Liver (tissue), 9 donors: ENCODE measurements around the gene TRIM13. TPM values are rescaled to one million over a fixed set of nuclear protein-coding genes. Genes with fewer than 3 reads are reported as not detected.
A peak's percentile ranks its signal among the peaks of the same experiment; 100 is the strongest.

Experiments used
- DNase-seq: peaks from one replicate; pipeline ENCODE4 v3.0.0-alpha.2; 2017; ENCODE audit warnings: low spot score
- H3K27ac ChIP-seq, 2 donors: one replicate each; pipeline ENCODE4 v1.7.0; 2013; ENCODE audit warnings: inconsistent platforms in 2 of 2, low read length in 2 of 2, control low read depth in 1 of 2, low read depth in 1 of 2, mild to moderate bottlenecking in 1 of 2
- H3K27me3 ChIP-seq, 4 donors: one replicate each; pipeline versions ENCODE4 v1.6.1 to v1.7.0; 2013; ENCODE audit warnings: low read length in 3 of 4, inconsistent platforms in 1 of 4, mild to moderate bottlenecking in 1 of 4, moderate library complexity in 1 of 4; ENCODE audit not compliant: control insufficient read depth in 4 of 4, insufficient read depth in 4 of 4
- H3K36me3 ChIP-seq, 4 donors: one replicate each; pipeline versions ENCODE4 v1.6.1 to v1.7.0; 2013; ENCODE audit warnings: low read length in 3 of 4, mild to moderate bottlenecking in 3 of 4, low read depth in 1 of 4, moderate library complexity in 1 of 4; ENCODE audit not compliant: control insufficient read depth in 4 of 4, insufficient read depth in 3 of 4
- H3K4me1 ChIP-seq, 4 donors: one replicate each; pipeline versions ENCODE4 v1.6.1 to v1.7.0; 2013; ENCODE audit warnings: low read length in 3 of 4, mild to moderate bottlenecking in 3 of 4, moderate library complexity in 1 of 4; ENCODE audit not compliant: control insufficient read depth in 4 of 4, insufficient read depth in 4 of 4
- H3K4me3 ChIP-seq, 3 donors: one replicate each; pipeline versions ENCODE4 v1.6.1 to v1.7.0; 2013; ENCODE audit warnings: low read length in 3 of 3, control low read depth in 1 of 3, low read depth in 1 of 3, mild to moderate bottlenecking in 1 of 3
- H3K9ac ChIP-seq, 2 donors: one replicate each; pipeline ENCODE4 v1.7.0; 2013; ENCODE audit warnings: low read length in 2 of 2, mild to moderate bottlenecking in 2 of 2, moderate library complexity in 2 of 2, control low read depth in 1 of 2, low read depth in 1 of 2
- H3K9me3 ChIP-seq, 4 donors: one replicate each; pipeline versions ENCODE4 v1.6.1 to v1.7.0; 2013; ENCODE audit warnings: low read length in 3 of 4; ENCODE audit not compliant: control insufficient read depth in 4 of 4
- ATF3 ChIP-seq: IDR thresholded peaks from 2 replicates; pipeline ENCODE4 v1.6.1; 2016; ENCODE audit warnings: antibody characterized with exemption
- EGR1 ChIP-seq, 2 donors: IDR thresholded peaks; 2 replicates each; pipeline ENCODE4 v1.6.1; 2016 to 2018; ENCODE audit warnings: antibody characterized with exemption in 2 of 2, low read depth in 2 of 2
- FOXA1 ChIP-seq: IDR thresholded peaks from 2 replicates; pipeline ENCODE4 v1.6.1; 2016; ENCODE audit warnings: antibody characterized with exemption
- FOXA2 ChIP-seq: IDR thresholded peaks from 2 replicates; pipeline ENCODE4 v1.6.1; 2016; ENCODE audit warnings: antibody characterized with exemption
- GABPA ChIP-seq, 2 donors: IDR thresholded peaks in 1 of 2; conservative IDR thresholded peaks in 1 of 2; 2 replicates each; pipeline ENCODE4 v1.6.1; 2016; ENCODE audit warnings: antibody characterized with exemption in 2 of 2, mild to moderate bottlenecking in 1 of 2, moderate library complexity in 1 of 2
- HNF4A ChIP-seq, 2 donors: conservative IDR thresholded peaks; 2 replicates each; pipeline ENCODE4 v1.6.1; 2016; ENCODE audit warnings: antibody characterized with exemption in 2 of 2, mild to moderate bottlenecking in 2 of 2
- HNF4G ChIP-seq: IDR thresholded peaks from 2 replicates; pipeline ENCODE4 v1.6.1; 2016; ENCODE audit warnings: antibody characterized with exemption
- JUND ChIP-seq, 2 donors: IDR thresholded peaks; 2 replicates each; pipeline ENCODE4 v1.6.1; 2016; ENCODE audit warnings: antibody characterized with exemption in 2 of 2
- NR2F2 ChIP-seq: IDR thresholded peaks from 2 replicates; pipeline ENCODE4 v1.6.1; 2016; ENCODE audit warnings: antibody characterized with exemption
- RAD21 ChIP-seq, 2 donors: IDR thresholded peaks; 2 replicates each; pipeline ENCODE4 v1.6.1; 2016; ENCODE audit warnings: antibody characterized with exemption in 2 of 2, mild to moderate bottlenecking in 2 of 2
- REST ChIP-seq: IDR thresholded peaks from 2 replicates; pipeline ENCODE4 v1.6.1; 2016; ENCODE audit warnings: antibody characterized with exemption, mild to moderate bottlenecking
- RXRA ChIP-seq, 2 donors: IDR thresholded peaks; 2 replicates each; pipeline ENCODE4 v1.6.1; 2017 to 2018; ENCODE audit warnings: antibody characterized with exemption in 2 of 2, mild to moderate bottlenecking in 1 of 2
- SP1 ChIP-seq: IDR thresholded peaks from 2 replicates; pipeline ENCODE4 v1.6.1; 2018; ENCODE audit warnings: antibody characterized with exemption, mild to moderate bottlenecking
- TAF1 ChIP-seq: conservative IDR thresholded peaks from 2 replicates; pipeline ENCODE4 v1.6.1; 2016; ENCODE audit warnings: antibody characterized with exemption, mild to moderate bottlenecking
- YY1 ChIP-seq: IDR thresholded peaks from 2 replicates; pipeline ENCODE4 v1.6.1; 2016; ENCODE audit warnings: antibody characterized with exemption, mild to moderate bottlenecking
- ZBTB33 ChIP-seq: IDR thresholded peaks from 2 replicates; pipeline ENCODE4 v1.6.1; 2016; ENCODE audit warnings: antibody characterized with exemption
- WGBS: extraction: QIAGEN DNeasy Blood & Tissue Kit; methylation state at CpG from one replicate; pipeline ENCODE4 v1.1.7; 2013; 5-methylcytosine and 5-hydroxymethylcytosine counted together
- polyA plus RNA-seq, 2 donors: library from polyadenylated mRNA; stranded (reverse) in 1 of 2; unstranded in 1 of 2; fragments of 200-250 nt in 1 of 2; fragments of >200 nt in 1 of 2; fragmentation: Nextera tagmentation in 1 of 2; extraction: Ambion mirVana in 1 of 2; gene quantifications; one replicate each; pipeline versions ENCODE4 v1.2.1 to v1.2.3, GENCODE V29; 2013 to 2015
- total RNA-seq, 2 donors: library from RNA; depleted of rRNA; stranded (reverse); fragments of >200 nt; gene quantifications; one replicate each; pipeline ENCODE4 v1.2.3, GENCODE V29; 2014
- TF ChIP-seq, protein P1 (sequence below): fragments of 150-350 bp; IDR thresholded peaks from 2 replicates; pipeline ENCODE4 v1.5.1; 2017; ENCODE audit warnings: improper control_type of control experiment, low read depth, low read length; ENCODE audit not compliant: missing input control
- TF ChIP-seq, protein P2 (sequence below): IDR thresholded peaks from 2 replicates; pipeline ENCODE4 v1.6.1; 2016; ENCODE audit warnings: antibody characterized with exemption
- donor health status: healthy.
- donor health status: healthy.
- donor health status: healthy.
- donor health status: healthy.
- donor health status: healthy.

TRIM13 gene
- total RNA-seq = 10 to 100 TPM in 1 of 2 donors, 1 to 10 TPM in 1; 9.4 to 10.5 TPM
- 1 to 10 TPM; 4.7 to 9.9 TPM for polyA plus RNA-seq

- WGBS = under 1% methylated on average over 55 of the region's 56 CpGs
- peak within 1 kb of the TSS; percentile 94 to 100 for H3K27ac ChIP-seq
- H3K4me1 ChIP-seq = peaks cover 7 to 22% (median 16%) of the 10 kb centered on the region in 4 donors
- peak within 1 kb of the TSS; percentile 83 to 87 for H3K9ac ChIP-seq
- peaks cover 0 to 3% (median 3%) of the 10 kb centered on the region in 4 donors for H3K36me3 ChIP-seq
- DNase-seq = peak; percentile 87
- H3K9me3 ChIP-seq = no peaks in the 10 kb centered on the region
- H3K27me3 ChIP-seq = no peaks in the 10 kb centered on the region
- TF ChIP-seq TAF1 = peak; percentile 73
- peak; percentile 21 for TF ChIP-seq HNF4G
- TF ChIP-seq ZBTB33 = no peak
- no peak for TF ChIP-seq SP1
- no peak for TF ChIP-seq ATF3
- no peak for TF ChIP-seq NR2F2
- peak; percentile 89 for TF ChIP-seq YY1
- TF ChIP-seq RAD21 (IDR thresholded peaks at IDR 0.05) = peak; percentile 70 to 74
- TF ChIP-seq HNF4A (conservative IDR thresholded peaks at IDR 0.05) = no peak
- TF ChIP-seq, protein P1, sequence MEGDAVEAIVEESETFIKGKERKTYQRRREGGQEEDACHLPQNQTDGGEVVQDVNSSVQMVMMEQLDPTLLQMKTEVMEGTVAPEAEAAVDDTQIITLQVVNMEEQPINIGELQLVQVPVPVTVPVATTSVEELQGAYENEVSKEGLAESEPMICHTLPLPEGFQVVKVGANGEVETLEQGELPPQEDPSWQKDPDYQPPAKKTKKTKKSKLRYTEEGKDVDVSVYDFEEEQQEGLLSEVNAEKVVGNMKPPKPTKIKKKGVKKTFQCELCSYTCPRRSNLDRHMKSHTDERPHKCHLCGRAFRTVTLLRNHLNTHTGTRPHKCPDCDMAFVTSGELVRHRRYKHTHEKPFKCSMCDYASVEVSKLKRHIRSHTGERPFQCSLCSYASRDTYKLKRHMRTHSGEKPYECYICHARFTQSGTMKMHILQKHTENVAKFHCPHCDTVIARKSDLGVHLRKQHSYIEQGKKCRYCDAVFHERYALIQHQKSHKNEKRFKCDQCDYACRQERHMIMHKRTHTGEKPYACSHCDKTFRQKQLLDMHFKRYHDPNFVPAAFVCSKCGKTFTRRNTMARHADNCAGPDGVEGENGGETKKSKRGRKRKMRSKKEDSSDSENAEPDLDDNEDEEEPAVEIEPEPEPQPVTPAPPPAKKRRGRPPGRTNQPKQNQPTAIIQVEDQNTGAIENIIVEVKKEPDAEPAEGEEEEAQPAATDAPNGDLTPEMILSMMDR = peak; percentile 52
- TF ChIP-seq FOXA2 = no peak
- TF ChIP-seq EGR1 (IDR thresholded peaks at IDR 0.05; ENCODE audit: low read depth in 2 of 2) = no peak
- peak; percentile 28 for TF ChIP-seq REST
- peak; percentile 11 to 19 for TF ChIP-seq RXRA (IDR thresholded peaks at IDR 0.05)
- no peak for TF ChIP-seq FOXA1
- no peak for TF ChIP-seq JUND (IDR thresholded peaks at IDR 0.05)
- TF ChIP-seq GABPA (IDR thresholded peaks at IDR 0.05 in 1 of 2, conservative IDR thresholded peaks at IDR 0.05 in 1 of 2) = no peak
- TF ChIP-seq, protein P2, sequence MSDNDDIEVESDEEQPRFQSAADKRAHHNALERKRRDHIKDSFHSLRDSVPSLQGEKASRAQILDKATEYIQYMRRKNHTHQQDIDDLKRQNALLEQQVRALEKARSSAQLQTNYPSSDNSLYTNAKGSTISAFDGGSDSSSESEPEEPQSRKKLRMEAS = no peak
- peak within 1 kb of the TSS; percentile 54 to 89 (median 76) for H3K4me3 ChIP-seq
Observed at GRCh38 chr13:49996951-49997895, at the start of gene TRIM13. Gene TRIM13 (plus strand): TSS chr13:49997042. CDS start chr13:50011941, 14,899 bp downstream.
